GM18907 (cell line): ENCODE results near the gene DNAH7.
"Not testable (repeated sequence)": the region's sequence is repeated elsewhere in the genome, so short reads cannot be mapped to it uniquely, and the experiment has no call there.

Experiments used
- ATAC-seq: cut with Tn5 transposase; IDR thresholded peaks from one replicate; pipeline ENCODE4 v1.9.1; 2021; ENCODE audit warnings: mild to moderate bottlenecking, moderate library complexity; ENCODE audit not compliant: unreplicated experiment

DNAH7 gene

DNA sequence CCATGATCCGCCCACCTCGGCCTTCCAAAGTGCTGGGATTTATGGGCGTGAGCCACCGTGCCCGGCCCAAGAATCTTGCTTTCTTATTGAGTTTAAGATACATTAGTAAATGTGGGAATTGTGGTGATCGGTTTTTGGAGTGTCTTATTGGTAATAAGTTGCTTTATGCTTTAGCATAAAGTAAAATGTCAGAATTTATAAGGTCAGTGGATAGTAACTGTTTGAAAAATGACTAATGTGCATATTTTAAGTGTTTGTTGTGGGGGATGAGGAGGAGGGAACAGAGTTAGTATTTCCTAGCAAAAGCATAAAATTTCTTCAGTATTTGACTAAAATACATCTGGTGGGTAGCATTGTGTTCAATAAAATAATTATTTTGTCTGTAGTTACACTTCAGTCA, 334.2 kb downstream of the DNAH7 start:
- ATAC-seq: no peak

DNA sequence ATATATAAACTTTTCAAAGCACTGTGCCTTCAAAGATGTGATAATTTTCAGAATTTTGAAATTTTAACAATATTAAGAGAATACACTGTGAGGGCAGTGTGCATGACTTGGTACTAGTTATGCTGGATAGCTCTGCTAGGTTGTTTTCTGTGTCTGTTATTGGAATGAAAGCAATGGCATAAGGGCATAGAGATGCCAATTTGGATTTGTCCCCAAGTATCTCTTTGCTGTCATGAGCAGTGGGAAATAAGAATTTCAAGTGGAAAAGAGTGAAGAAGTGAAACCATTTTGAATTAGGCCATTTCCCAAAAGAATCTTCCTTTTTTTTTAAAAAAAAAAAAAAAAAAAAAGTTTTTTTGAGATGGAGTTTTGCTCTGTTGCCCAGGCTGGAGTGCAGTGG, 334.8 kb downstream of the DNAH7 start:
- ATAC-seq: no peak

DNA sequence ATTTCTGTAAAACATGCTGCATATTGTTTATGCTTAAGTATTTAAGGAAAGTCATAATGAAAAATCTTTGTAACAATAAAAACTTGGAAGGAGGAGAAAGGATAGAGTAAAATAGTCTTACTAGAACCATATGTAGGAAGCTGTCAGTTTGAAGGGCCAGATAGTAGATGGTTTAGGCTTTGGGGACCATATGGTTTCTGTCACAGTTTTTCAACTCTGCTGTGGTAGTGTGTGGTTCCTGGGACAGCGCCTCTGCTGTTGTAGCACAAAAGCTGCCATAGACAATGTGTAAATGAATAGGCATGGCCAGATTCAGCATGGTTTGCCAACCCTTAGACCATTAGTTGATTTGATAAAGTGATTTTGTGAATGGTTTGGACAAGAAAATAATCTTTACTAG, 336.1 kb downstream of the DNAH7 start:
- no peak for ATAC-seq

DNA sequence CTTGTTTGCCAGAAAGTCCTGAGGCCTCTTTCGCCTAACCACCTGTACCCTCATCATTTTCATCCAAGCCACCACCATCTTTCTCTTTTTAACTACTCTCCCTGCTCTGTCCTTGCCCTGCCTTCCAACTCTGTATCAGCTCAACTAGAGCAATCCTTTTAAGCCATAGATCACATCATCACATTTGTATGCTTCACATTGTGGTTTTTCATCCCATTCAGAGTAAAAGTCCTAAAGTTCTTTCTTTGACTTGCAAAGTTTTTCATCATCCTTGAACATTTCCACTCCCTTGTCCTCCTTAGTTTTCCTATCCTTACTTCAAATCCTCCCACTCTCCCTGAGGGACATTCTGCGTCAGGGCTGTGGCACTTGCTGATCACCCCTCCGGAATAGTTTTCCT, 337.7 kb downstream of the DNAH7 start:
- no peak for ATAC-seq

DNA sequence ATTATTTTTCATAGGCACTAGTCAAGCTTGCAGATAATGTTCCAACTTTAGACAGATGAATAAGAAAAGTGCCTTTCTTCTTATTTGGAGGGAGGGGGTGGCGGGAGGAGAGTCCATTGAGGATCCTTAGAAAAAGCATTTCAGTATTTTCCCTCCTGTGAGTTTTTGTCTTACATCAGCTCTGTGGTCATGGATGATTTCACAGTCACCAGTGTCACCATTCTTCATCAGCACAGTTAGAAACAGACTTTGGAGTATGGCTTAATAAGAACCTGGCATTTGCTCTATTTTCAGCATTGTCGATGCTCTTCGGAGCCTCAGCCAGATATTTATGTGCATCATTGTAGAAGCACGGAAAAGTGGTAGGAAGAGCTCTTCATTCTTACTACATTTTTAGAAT, 341.5 kb downstream of the DNAH7 start:
- no peak for ATAC-seq

DNA sequence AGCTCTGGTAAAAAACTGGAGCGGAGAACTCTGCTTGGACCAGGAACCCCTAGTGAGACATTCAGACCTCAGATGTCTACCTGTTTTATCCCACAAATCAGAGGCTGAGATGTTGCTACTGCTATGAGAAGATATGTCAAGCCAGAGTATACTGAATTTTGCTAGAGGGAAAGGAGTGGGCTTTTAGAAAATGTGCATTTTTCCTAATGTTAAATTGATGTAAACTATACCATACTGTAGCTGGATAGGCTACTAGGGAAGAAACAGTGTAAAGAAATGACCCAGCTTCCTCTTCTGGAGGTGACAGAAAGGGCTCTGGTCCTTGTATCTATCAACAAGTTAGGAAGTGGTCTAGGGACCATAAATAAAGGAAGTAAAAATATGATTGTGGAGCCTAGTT, 346.6 kb downstream of the DNAH7 start:
- ATAC-seq: no peak

DNA sequence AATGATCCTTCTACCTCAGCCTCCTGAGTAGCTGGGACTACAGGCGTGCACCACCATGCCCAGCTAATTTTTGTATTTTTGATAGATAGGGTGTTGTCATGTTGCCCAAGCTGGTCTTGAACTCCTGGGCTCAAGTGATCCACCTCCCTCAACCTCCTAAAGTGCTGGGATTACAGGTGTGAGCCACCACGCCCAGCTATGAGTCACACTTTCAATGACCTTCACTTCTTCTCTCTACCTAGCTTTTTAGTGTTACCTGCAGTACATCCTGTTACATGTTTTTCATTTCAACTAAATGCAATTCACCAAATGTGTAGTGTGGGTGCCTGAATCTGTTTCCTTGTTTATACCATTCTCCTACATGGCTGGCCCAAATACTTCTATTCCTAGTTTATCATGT, 347.6 kb downstream of the DNAH7 start:
- no peak for ATAC-seq

DNA sequence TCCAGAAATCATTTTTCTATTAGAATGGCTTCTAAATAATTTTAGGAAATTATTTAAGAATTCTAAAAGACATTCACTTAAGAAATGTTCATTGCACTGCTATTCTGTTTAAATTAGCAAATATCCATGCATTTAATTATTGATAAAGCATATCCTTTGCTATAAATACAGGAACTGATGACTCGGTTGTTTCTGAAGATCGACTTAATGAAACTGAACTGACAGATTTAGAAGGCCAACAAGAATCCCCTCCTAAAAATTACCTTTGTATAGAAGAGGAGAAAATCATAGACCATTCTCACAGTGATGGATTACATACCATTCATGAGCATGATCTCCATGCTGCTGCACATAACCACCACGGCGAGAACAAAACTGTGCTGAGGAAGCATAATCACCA, 352.2 kb downstream of the DNAH7 start:
- ATAC-seq: no peak

DNA sequence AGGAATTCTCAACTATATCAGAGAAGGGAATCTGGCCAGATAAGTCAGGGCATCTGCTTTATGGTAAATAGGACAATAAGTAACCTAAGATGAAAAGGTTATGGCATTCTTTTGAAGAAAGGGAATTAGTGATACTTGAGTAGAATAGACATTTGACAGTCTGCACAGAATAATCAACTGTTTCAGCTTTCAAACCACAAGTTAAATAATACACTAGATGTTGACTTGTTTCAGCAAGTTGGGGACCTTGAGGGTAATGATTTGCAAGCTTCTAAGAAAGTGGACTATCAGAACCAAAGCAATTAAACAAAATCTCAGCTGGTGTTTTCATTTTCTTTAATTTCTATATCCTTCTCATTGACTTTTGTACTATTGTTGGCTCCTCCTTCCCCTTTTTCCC, 357.2 kb downstream of the DNAH7 start:
- ATAC-seq: peak; percentile 92

DNA sequence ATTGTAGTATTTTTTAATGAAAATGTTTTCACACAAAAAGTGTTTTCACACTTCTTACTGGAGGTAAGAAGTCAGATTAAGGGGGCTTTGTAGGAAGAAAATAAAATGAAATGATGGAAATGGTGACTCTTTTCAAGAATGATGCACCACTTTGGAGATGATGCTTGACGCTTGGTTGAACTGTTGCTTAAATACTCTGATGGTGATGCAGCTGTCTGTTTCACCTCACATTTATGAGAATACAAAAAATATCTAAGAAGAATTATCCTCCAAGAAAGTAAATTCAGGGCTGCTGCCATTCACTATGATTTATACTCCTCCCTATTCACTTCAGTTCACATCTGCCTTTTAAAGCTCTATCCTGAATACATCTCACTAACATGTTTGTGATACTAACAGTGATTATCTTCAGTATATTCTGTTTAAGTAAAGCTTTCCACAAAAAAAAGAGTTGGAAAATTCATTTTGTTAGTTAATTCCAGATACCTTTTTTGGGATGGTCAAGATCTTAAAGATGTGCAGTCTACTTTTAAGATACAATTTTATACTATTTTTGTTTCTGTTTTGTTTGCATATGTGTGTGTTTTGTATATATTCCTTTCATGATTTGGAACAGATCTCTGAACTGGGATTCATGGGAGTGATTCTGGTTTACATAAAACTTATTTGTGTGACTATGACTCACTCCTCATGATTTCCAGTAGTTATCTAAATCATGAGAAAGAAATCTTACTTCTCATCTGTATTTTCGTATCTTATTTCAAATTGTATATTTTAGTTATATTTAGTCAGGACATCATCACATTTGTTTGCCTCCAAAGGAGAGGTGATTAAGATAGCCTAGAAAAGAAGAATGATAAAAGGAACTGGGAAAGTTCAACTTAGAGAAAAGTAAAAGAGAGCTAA, 358.5 kb downstream of the DNAH7 start:
- no peak for ATAC-seq

DNA sequence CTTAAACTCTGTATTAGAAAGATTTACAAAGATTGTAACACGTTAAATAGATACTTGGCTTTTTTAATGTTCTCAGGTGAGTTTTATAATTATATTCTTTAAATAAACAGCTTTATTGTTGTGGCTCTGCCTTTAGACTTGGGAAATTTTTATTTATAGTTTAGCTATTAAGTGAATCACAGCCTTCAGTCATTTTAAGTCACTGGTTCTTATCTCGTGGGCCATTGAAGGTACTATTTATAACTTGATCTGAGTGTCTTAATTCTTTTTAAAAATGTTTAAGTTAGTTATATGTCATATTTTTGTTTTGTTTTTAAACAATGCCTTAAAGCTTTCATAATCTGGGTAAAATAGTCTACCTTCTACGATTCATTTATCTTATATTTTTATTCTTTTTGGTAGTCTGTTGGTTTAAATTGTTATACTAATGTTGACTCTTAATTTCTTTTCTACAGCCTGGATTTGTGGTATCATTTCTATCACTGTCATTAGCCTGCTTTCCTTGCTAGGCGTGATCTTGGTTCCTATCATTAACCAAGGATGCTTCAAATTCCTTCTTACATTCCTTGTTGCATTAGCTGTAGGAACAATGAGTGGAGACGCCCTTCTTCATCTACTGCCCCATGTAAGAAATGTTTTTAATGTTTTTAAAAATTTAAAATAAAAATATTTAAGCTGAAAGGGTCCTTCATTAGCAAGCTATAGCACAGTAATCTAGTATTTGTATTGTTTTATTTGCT, 362.3 kb downstream of the DNAH7 start:
- ATAC-seq: no peak

DNA sequence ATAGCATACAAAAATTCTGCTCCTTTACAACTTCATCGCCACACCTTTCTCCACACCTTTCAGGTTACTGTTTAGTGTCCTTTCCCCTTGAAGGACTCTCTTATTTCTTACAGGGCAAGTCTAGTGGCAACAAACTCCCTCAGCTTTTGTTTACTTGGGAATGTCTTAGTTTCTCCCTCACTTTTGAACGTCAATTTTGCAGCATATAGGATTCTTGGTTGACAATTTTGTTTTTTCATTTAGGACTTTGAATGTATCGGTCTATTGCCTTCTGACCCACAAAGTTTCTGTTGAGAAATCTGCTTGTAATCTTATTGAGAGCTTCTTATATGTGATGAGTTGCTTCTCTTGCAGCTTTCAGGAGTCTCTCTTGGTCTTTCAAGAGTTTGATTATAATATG, 368.2 kb downstream of the DNAH7 start:
- ATAC-seq: no peak

DNA sequence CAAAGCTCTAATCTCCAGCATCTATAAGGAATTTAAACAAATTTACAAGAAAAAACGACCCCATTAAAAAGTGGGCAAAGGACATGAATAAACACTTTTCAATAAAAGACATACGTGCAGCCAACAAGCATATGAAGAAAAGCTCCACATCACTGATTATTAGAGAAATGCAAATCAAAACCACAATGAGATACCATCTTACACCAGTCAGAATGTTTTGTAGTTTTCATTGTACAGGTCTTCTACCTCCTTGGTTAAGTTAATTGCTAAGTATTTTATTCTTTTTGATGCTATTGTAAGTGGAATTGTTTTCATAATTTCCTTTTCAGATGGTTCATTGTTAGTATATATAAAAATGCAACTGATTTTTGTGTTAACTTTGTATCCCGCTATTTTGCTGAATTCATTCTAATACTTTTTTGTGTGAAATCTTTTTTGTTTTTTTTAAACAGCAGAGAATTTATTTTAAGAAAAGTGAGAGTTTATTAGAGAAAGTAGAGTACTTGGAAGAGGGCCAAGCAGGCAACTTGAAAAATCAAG, 370.9 kb downstream of the DNAH7 start:
- peak; percentile 45 for ATAC-seq

DNA sequence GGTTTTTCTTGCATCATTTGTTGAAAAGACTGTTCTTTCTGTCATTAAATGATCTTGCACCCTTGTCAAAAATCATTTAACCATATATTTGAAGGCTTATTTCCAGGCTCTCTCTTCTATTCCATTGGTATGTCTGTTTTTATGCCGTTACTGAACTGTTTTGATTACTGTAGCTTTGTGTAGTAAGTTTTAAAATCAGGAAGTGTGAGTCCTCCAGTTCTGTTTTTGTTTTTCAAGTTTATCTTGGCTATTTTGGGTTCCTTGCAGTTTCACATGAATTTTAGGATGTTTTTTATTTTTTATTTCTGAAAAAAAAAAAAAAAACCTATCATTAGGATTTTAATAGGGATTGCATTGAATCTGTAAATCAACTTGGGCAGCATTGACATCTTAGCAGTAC, 372.6 kb downstream of the DNAH7 start:
- no peak for ATAC-seq

DNA sequence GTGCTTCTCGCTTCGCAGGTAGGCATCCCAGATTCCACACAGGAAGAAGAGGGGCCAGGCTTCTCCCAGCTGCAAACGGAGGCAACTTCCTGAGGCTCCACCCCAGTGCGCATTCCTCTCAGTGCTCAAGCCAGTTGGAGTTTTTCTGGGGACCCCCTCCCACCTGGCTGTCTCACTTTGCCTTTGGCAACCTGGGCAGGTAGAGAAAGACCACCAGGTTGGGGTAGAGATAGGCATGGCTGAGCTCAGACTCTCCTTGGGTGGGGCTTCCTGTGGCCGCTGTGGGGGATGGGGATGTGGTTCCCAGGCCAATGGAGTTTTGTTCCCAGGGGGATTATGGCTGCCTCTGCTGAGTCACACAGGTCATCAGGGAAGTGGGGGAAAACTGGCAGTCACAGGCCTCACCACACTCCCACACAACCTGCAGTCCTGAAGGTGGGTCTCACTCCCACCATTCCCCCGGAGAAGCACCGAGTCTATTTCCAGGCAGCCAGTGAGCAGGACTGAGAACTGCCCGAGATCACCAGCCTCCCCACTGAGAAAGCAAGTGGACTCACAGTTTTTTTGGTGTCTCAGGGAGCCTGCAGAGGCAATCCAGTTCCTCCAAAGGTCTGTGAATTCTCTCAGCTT, 373.5 kb downstream of the DNAH7 start:
- no peak for ATAC-seq

DNA sequence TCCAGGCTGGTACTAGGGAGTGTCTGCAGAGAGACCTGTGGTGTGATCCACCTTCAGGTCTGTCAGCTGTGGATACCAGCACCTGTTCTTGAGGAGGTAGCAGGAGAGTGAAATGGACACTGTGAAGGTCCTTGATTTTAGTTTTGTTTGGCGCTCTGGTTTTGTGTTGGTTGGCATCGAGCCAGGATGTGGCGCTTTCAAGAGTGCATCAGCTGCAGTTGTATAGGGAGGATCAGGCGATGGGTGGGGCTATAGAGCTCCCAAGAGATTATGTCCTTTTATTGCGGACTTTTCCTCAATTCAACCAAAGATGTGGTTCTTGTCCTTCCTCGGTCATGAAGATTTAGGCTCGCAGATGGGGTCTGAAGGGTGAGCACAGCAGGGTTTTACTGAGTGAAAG, 374.1 kb downstream of the DNAH7 start:
- ATAC-seq: no peak

DNA sequence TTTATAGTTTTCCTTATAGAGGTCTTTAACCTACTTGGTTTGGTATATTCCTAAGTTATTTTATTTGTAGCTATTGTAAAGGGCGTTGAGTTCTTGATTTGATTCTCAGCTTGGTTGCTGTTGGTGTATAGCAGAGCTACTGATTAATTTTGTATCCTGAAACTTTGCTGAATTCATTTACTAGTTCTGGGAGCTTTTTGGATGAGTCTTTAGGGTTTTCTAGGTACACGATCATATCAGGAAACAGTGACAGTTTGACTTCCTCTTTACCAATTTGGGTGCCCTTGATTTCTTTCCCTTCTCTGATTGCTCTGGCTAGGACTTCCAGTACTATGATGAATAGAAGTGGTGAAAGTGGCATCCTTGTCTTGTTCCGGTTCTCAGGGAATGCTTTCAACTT, 376.1 kb downstream of the DNAH7 start:
- not testable (repeated sequence) for ATAC-seq
